ENCODE measurements around the gene BEST4. TPM values are rescaled to one million over a fixed set of nuclear protein-coding genes. Genes with fewer than 3 reads are reported as not detected.

Gene BEST4
- polyA plus RNA-seq, 1 donor from 2014 or later: not detected

- no peaks in the 10 kb centered on the region for H3K9me2 ChIP-seq (ENCODE audit: insufficient read depth, low read length)
- no peak overlapping the region for H2AFZ ChIP-seq (ENCODE audit: low read depth, low read length)
- TF ChIP-seq REST (IDR thresholded peaks at IDR 0.05; ENCODE audit: borderline replicate concordance) (no peak), MXI1 (conservative IDR thresholded peaks at IDR 0.05; ENCODE audit: poor library complexity, severe bottlenecking) (no peak), SMC3 (conservative IDR thresholded peaks at IDR 0.05; ENCODE audit: poor library complexity) (no peak), TAF1 (IDR thresholded peaks at IDR 0.05; ENCODE audit: low read depth) (no peak), EZH2 (IDR thresholded peaks at IDR 0.05; ENCODE audit: borderline replicate concordance, insufficient read depth, low read length, poor library complexity, severe bottlenecking) (no peak), CTCF (IDR thresholded peaks at IDR 0.05; ENCODE audit: poor library complexity, severe bottlenecking) (no peak), RAD21 (conservative IDR thresholded peaks at IDR 0.05) (no peak), EP300 (conservative IDR thresholded peaks at IDR 0.05; ENCODE audit: poor library complexity, severe bottlenecking) (no peak), POLR2AphosphoS5 (IDR thresholded peaks at IDR 0.05) (no peak)
- no peak overlapping the region for H3K9ac ChIP-seq (ENCODE audit: low read length)
- H3K79me2 ChIP-seq (replicated peaks; ENCODE audit: insufficient read depth, low read length): no peaks in the 10 kb centered on the region
- no peak overlapping the region for H3K27ac ChIP-seq (ENCODE audit: low read length)
- H3K27me3 ChIP-seq (ENCODE audit: insufficient read depth, low read depth, low read length): peaks cover 24% of the 10 kb centered on the region
- no peak overlapping the region for H3K4me3 ChIP-seq (ENCODE audit: low read length)
- H4K20me1 ChIP-seq (ENCODE audit: insufficient read depth): no peaks in the 10 kb centered on the region
- no peaks in the 10 kb centered on the region for H3F3A ChIP-seq (ENCODE audit: insufficient read depth, low read length, poor library complexity, severe bottlenecking)
- H3K9me3 ChIP-seq (ENCODE audit: low read length): no peaks in the 10 kb centered on the region
- H3K36me3 ChIP-seq (ENCODE audit: insufficient read depth, low read length): no peaks in the 10 kb centered on the region
- H3K4me2 ChIP-seq (ENCODE audit: low read length): no peak overlapping the region
Measured at GRCh38 chr1:44785501-44786137, 2.4 kb downstream of the BEST4 start.

- H3F3A ChIP-seq (ENCODE audit: insufficient read depth, low read length, poor library complexity, severe bottlenecking): no peaks in the 10 kb centered on the region
- H3K9me2 ChIP-seq (ENCODE audit: insufficient read depth, low read length): no peaks in the 10 kb centered on the region
- no peaks in the 10 kb centered on the region for H3K36me3 ChIP-seq (ENCODE audit: insufficient read depth, low read length)
- no peak overlapping the region for H3K4me2 ChIP-seq (ENCODE audit: low read length)
- H3K4me3 ChIP-seq (ENCODE audit: low read length): no peak overlapping the region
- no peaks in the 10 kb centered on the region for H4K20me1 ChIP-seq (ENCODE audit: insufficient read depth)
- no peaks in the 10 kb centered on the region for H3K9me3 ChIP-seq (ENCODE audit: low read length)
- TF ChIP-seq TAF1 (IDR thresholded peaks at IDR 0.05; ENCODE audit: low read depth): no peak
- no peak for TF ChIP-seq POLR2AphosphoS5 (IDR thresholded peaks at IDR 0.05)
- no peak for TF ChIP-seq REST (IDR thresholded peaks at IDR 0.05; ENCODE audit: borderline replicate concordance)
- TF ChIP-seq EZH2 (IDR thresholded peaks at IDR 0.05; ENCODE audit: borderline replicate concordance, insufficient read depth, low read length, poor library complexity, severe bottlenecking): no peak
- TF ChIP-seq EP300 (conservative IDR thresholded peaks at IDR 0.05; ENCODE audit: poor library complexity, severe bottlenecking): no peak
- TF ChIP-seq SMC3 (conservative IDR thresholded peaks at IDR 0.05; ENCODE audit: poor library complexity): no peak
- no peaks in the 10 kb centered on the region for H3K79me2 ChIP-seq (replicated peaks; ENCODE audit: insufficient read depth, low read length)
- no peak overlapping the region for H3K27ac ChIP-seq (ENCODE audit: low read length)
- peaks cover 24% of the 10 kb centered on the region for H3K27me3 ChIP-seq (ENCODE audit: insufficient read depth, low read depth, low read length)
- H3K9ac ChIP-seq (ENCODE audit: low read length): no peak overlapping the region
- H2AFZ ChIP-seq (ENCODE audit: low read depth, low read length): no peak overlapping the region
Measured at GRCh38 chr1:44785029-44785380, 3.0 kb downstream of the BEST4 start.

All from neural cell (in vitro differentiated cells).